Stimulated activated CD4-positive, alpha-beta T cell treated with anti-CD3 and anti-CD28 coated beads, Interleukin-1b, Interleukin-23, amount 100 ng/mL, for 48 hours (primary cell): ENCODE measurements around the gene ZDHHC3.

Experiments
- DNase-seq: peaks from one replicate; pipeline ENCODE4 v3.0.0-alpha.2; 2020

The ZDHHC3 gene

DNA sequence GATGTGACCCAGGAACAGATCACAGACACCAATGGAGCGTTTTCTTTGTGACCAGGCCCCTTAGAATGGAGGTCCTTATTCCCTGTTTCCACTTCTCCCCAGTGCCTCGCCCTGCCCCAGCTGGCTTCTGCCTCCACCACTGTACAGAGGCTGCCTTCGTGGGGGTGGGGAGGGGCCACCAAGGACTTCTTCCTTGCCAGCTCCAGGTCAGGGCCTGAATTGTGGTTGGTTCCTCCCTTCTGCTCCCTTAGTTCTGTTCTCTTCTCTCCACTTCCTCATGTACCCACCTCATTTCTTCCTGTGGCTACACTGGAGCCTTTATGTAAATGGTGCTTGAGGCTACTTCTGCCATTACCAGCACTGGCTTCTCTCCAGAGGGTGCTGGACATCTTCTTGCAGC is 85.1 kb downstream of the ZDHHC3 start:
- DNase-seq: no peak

DNA sequence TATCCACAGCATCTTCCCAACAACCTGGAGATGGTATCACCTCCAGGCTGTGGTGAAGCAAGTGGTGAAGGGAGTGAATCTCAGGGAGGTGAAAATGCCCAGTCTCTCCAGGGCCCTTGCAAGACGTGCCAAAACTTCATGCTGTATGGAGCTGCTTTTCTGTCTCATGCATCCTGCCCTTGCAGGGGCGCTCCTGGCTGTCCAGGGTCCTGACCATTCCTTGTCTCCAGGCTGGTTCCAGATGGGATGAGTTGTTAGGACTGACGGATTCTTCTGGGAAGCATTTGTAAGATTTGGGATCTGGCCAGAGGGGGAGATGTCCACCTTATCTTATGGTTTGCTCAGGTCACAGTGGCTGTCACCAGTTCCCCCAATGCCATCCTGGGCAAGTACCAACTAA is 85.7 kb downstream of the ZDHHC3 start:
- DNase-seq: no peak

DNA sequence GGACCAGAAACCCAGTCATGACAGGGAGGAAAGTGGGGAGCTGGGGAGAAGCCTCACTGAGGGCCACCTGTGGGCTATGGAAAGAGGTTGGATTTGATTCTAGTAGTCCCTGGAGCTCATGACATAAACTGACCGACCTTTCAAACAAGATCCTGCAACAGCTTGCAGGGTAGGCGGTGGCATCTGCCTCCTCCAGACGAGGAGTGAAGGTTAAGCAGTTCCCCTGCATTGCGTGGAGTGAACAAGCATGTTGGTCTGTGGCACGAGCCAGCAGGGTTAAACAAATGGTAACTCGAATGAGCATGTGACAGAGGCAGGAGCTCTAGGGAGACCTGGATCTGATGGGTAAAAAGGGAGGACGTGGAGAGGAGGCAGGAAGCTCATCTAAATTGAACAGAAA is 88.9 kb downstream of the ZDHHC3 start:
- no peak for DNase-seq

DNA sequence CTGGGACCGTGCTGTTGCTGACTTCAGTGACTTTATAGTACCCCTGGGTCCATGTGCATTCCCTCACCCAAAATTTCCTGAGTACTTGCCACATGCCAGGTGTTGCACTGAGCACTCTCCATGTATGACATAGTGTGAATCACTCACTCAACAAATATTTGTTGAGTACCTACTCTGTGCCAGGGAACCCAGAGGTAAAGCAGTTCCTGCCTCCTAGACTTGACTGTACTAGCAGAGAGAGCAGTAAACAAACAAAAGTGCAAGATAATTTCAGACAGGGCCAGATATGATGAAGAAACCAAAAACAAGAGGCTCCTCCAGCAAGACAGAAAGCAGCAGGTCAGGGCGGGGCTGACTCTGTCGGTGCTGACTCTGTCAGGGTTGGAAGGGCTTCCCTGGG is 89.4 kb downstream of the ZDHHC3 start:
- no peak for DNase-seq

DNA sequence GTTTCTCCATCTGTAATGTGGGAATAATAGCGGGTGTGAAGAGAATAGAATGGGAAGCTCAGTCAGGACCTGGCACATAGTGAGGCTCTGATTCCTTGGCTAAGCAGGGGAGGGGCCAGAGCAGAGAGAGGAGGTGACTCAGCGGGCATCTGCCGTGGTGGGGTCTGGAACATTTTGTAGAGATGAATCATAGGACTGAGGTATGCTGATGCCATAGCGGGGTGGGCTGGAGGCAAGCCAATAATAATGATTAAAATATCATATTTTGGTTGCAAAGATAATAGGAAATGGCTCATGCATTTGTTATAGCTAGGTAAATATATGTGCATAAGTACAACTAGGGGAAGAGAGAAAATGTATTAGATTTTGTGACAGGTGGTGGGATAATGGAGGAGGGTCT is 90.4 kb downstream of the ZDHHC3 start:
- no peak for DNase-seq

DNA sequence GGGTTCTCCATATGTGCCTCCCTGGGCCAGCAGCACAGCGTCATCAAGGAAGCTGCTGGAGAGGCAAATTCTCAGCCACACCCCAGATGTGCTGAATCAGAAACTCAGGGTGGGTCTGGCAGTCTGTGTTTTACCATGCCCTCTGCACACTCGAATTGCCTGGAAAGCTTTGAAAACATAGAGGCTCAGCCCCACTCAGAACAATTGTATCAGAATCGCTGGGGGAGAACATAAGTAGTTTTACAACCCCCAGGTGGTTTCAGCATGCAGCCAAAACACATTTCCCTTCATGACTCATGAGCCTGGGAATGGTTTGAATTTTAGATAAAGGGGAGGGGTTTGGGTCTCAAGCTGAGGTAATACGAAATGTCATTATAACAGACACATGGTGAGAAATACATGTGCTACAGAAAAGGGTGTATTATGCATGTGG is 92.0 kb downstream of the ZDHHC3 start:
- no peak for DNase-seq

DNA sequence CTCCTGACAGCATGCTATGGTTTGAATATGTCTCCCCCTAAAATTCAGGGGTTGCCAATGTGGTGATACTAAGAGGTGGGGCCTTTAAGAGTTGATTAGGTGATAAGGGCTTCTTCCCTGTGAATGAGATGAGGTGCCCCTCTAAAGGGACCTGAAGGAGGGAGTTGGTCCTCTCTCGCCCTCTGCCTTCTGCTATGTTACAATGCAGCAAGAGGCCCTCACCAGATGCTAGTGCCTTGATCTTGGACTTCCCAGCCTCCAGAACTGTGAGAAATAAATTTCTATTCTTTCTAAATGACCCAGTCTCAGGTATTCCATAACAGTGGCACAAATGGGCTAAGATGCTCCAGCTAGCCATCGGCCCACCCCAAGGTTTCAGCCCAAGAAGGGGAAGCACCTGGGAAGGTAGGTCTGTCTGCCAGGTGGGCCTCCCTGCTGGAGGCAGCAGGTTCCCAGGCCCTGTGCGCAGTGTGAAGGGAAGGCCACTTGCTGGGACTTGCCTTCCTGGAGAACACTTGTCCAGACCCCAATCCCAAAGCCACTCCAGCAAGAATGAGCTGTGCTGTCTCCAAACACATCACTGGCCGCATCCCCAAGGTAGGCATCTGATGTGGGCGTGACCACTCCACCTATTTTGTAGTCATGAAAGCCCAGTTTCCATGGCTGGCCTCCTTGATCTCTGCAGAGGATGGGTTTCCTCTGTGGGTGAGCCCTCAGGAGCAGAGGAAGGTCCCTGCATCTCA is 92.6 kb downstream of the ZDHHC3 start:
- no peak for DNase-seq

DNA sequence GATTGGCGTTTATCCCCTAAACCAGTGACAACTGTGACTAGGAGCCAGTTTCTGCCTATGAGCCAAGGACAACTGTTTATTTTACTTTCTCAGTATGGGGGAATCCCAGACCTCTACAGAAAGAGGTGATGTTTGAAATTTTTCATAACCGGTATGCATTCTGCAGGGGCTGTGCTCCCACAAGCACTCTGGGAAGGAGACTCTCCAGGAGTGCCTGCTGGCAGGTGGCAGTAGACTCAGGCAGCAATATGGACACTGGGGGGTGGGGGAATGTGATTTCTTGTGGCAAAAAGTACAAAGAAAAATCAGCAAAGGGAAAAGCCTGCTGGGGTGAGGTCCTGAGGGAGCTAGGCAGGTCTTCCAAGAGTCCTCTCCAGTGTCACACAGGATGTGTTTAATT is 95.7 kb downstream of the ZDHHC3 start:
- DNase-seq: no peak

DNA sequence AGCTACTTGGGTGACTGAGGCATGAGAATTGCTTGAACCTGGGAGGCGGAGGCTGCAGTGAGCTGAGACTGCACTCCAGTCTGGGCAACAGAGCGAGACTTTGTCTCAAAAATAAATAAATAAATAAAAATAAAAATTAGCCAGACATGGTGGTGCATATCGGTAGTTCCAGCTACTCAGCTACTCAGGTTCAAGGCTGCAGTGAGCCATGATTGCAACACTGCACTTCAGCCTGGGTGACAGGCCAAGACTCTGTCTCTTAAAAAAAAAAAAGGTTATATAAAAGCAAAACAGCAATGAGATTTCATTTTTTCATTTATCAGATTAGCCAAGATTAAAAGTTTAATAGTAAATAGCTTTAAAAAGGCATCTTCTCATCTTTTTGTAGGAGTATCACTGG is 98.6 kb downstream of the ZDHHC3 start:
- DNase-seq: no peak

DNA sequence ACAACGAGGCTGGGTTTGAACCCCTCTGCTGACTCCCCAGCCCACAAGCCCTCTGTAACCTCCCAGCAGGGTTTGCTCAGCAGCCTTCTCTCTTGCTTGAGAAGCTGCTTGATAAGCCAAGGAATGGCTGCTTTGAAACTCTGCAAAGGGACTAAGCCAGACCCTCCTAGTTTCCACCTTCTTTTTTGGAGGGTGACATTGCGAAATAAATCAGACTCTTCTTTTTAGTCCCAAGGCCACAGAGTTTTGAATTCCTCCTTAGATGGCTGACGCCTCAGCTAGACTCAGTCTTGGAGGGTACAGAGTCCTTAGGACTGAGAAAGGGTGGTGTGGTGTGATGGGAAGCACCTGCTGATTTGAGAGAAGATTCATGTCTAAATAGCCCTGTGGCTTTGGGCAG is 100.4 kb downstream of the ZDHHC3 start:
- no peak for DNase-seq
